ENCODE data around the gene SLC26A2.

GRCh38 chr5:149996205-149996890 is 35.8 kb downstream of the SLC26A2 start:
- TF ChIP-seq TAF1 (IDR thresholded peaks at IDR 0.05; ENCODE audit: borderline replicate concordance, low read depth, low read length) (no peak), POLR2AphosphoS5 (IDR thresholded peaks at IDR 0.05; ENCODE audit: low read depth, low read length) (no peak)

All from GM12892 (cell line).